ENCODE results near the gene HEXIM1. TPM values are rescaled to one million over a fixed set of nuclear protein-coding genes. Genes with fewer than 3 reads are reported as not detected.

The HEXIM1 gene
- total RNA-seq, 6 experiments from 2014 or later: 14.0 to 27.1 (median 19.6) TPM

DNA sequence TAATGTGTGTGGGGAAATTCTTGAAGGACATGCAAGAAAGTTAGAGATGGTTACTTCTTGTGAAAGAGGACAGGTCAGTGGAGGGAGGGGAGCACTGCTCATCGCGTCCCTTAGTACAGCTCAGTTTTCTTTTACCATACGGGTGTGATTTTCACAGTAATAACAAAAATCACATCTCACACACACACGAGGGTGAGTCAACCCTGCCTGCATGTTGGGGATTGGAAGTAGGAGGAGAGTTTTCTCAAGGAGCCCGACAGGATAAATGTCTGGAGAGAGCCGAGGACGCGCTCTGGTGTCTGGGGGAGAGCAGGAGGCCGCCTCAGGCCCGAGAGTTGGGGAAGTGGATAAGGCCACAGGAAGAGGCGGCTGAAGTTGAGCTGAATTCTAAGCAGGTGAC lies 32.4 kb upstream of the HEXIM1 start:
- H3K27ac ChIP-seq: no peak overlapping the region
- intact Hi-C loops (cut with DNase I): loop anchor here in 1 of 2 donors (10.0 kb wide), 1 partner anchor 341 kb away; no protein-coding TSS in a partner anchor
- TF ChIP-seq POLR2A (IDR thresholded peaks at IDR 0.05) (no peak), CTCF (IDR thresholded peaks at IDR 0.05) (no peak)
- peaks cover 0 to 4% (median 0%) of the 10 kb centered on the region in 4 donors for H3K4me1 ChIP-seq
- no peaks in the 10 kb centered on the region for H3K27me3 ChIP-seq
- 78% methylated on average over 11 of the region's 11 CpGs for WGBS (ENCODE audit: insufficient coverage, low coverage, low lambda C conversion rate, missing lambda C conversion rate)
- H3K4me3 ChIP-seq: no peak overlapping the region
- H3K9me3 ChIP-seq: no peaks in the 10 kb centered on the region
- no peaks in the 10 kb centered on the region for H3K36me3 ChIP-seq
- DNase-seq: no peak
- no peak for ATAC-seq

GRCh38 chr17:45116434-45117016 lies 31.8 kb upstream of the HEXIM1 start:
- no peak for TF ChIP-seq POLR2A (IDR thresholded peaks at IDR 0.05)
- no peak for TF ChIP-seq CTCF (IDR thresholded peaks at IDR 0.05)
- H3K4me3 ChIP-seq: no peak overlapping the region
- no peaks in the 10 kb centered on the region for H3K36me3 ChIP-seq
- intact Hi-C loops (cut with DNase I): loop anchor here in 1 of 2 donors (10.0 kb wide), 1 partner anchor 342 kb away; no protein-coding TSS in a partner anchor
- no peak for DNase-seq
- no peaks in the 10 kb centered on the region for H3K9me3 ChIP-seq
- no peaks in the 10 kb centered on the region for H3K27me3 ChIP-seq
- no peak for ATAC-seq
- peaks cover 0 to 4% (median 0%) of the 10 kb centered on the region in 4 donors for H3K4me1 ChIP-seq
- H3K27ac ChIP-seq: no peak overlapping the region
- WGBS (ENCODE audit: insufficient coverage, low coverage, low lambda C conversion rate, missing lambda C conversion rate): no CpG with 5 or more reads among the region's 10 CpGs

- no peak for ATAC-seq
- DNase-seq: no peak
- intact Hi-C loops (cut with DNase I): loop anchor here in 1 of 2 donors (10.0 kb wide), 1 partner anchor 343 kb away; no protein-coding TSS in a partner anchor
- Histone ChIP-seq H3K36me3 (no peaks in the 10 kb centered on the region), H3K4me1 (peaks cover 0 to 4% (median 0%) of the 10 kb centered on the region in 4 donors), H3K9me3 (no peaks in the 10 kb centered on the region), H3K27ac (no peak overlapping the region), H3K27me3 (no peaks in the 10 kb centered on the region), H3K4me3 (no peak overlapping the region)
- TF ChIP-seq CTCF (IDR thresholded peaks at IDR 0.05): no peak
- no peak for TF ChIP-seq POLR2A (IDR thresholded peaks at IDR 0.05)
- no CpG with 5 or more reads among the region's 4 CpGs for WGBS (ENCODE audit: insufficient coverage, low coverage, low lambda C conversion rate, missing lambda C conversion rate)
Measured at GRCh38 chr17:45117334-45117733, 30.9 kb upstream of the HEXIM1 start.

DNA sequence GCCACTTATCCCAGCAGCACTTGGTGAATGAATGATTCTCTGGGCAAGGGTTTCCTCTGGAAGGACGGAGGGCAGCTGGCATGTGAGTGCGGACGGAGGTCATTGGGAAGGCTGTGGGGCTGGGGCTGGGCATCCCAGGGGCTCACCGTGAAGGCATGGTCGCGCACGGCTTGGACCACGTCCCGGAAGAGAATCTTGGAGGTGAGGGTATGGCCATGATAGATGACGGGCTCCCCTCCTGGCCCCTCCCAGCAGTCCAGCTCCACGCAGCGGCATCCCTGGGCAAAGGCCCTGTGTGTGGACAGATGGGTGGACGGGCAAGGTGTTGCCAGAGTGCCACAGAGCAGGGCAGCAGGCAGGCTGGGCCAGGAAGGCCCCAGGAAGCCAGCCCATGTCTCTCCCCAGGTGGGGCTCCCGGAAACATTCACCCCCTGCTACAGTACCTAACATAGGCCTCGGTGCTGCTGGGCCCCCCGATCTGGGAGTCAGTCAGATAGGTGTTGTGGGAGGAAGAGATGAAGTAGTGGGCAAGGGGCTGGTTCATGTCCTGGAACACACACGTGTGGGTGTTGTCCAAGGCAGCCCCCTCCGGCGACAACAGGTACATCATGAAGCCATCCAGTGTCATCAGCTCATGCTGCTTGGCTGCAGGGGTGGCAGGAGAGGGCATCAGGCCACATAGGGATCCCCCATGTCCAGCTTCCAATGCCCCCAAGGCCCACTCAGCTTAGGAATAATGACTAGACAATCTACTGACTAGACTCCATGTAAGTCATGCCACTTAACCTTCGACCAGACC lies 30.2 kb upstream of the HEXIM1 start:
- H3K27ac ChIP-seq: no peak overlapping the region
- H3K27me3 ChIP-seq: no peaks in the 10 kb centered on the region
- ATAC-seq: no peak
- H3K4me1 ChIP-seq: peaks cover 0 to 4% (median 0%) of the 10 kb centered on the region in 4 donors
- H3K4me3 ChIP-seq: no peak overlapping the region
- TF ChIP-seq POLR2A (IDR thresholded peaks at IDR 0.05): no peak
- no peak for TF ChIP-seq CTCF (IDR thresholded peaks at IDR 0.05)
- no peaks in the 10 kb centered on the region for H3K9me3 ChIP-seq
- no peak for DNase-seq
- H3K36me3 ChIP-seq: no peaks in the 10 kb centered on the region
- intact Hi-C loops (cut with DNase I): loop anchor here in 1 of 2 donors (10.0 kb wide), 1 partner anchor 343 kb away; no protein-coding TSS in a partner anchor
- WGBS (ENCODE audit: insufficient coverage, low coverage, low lambda C conversion rate, missing lambda C conversion rate): no CpG with 5 or more reads among the region's 20 CpGs
